Kidney (tissue), 14 donors: ENCODE data around the gene ANKRD63. TPM values are rescaled to one million over a fixed set of nuclear protein-coding genes. Genes with fewer than 3 reads are reported as not detected.
A peak's percentile ranks its signal among the peaks of the same experiment; 100 is the strongest.

Experiments
- DNase-seq, 5 donors: peaks; one replicate each; pipeline ENCODE4 v3.0.0-alpha.2; 2013 to 2020
- FAIRE-seq: peaks from 2 replicates; lab custom pipeline; 2012; peaks lifted over from hg19 to GRCh38; lab: Jason Lieb, UNC
- H3K27ac ChIP-seq, 2 donors: one replicate each; pipeline ENCODE4 v1.7.0; 2013; ENCODE audit warnings: low read depth in 2 of 2, low read length in 2 of 2, inconsistent platforms in 1 of 2
- H3K27me3 ChIP-seq: one replicate; pipeline ENCODE4 v1.7.1; 2013; ENCODE audit warnings: low read length, inconsistent platforms; ENCODE audit not compliant: control insufficient read depth, insufficient read depth
- H3K36me3 ChIP-seq, 3 donors: one replicate each; pipeline versions ENCODE4 v1.7.0 to v1.7.1; 2013; ENCODE audit warnings: low read length in 3 of 3, control low read depth in 1 of 3, inconsistent platforms in 1 of 3; ENCODE audit not compliant: insufficient read depth in 3 of 3, control insufficient read depth in 2 of 3
- H3K4me1 ChIP-seq, 3 donors: one replicate each; pipeline versions ENCODE4 v1.7.0 to v1.7.1; 2013; ENCODE audit warnings: low read length in 3 of 3, inconsistent platforms in 1 of 3, low read depth in 1 of 3; ENCODE audit not compliant: control insufficient read depth in 2 of 3, insufficient read depth in 2 of 3
- H3K4me3 ChIP-seq, 3 donors: one replicate each; pipeline versions ENCODE4 v1.7.0 to v1.8.1; 2013; ENCODE audit warnings: low read length in 3 of 3, control low read depth in 1 of 3, inconsistent platforms in 1 of 3
- H3K9ac ChIP-seq, 3 donors: one replicate each; pipeline versions ENCODE4 v1.7.0 to v1.7.1; 2013; ENCODE audit warnings: low read length in 3 of 3, control low read depth in 1 of 3, inconsistent platforms in 1 of 3
- H3K9me3 ChIP-seq, 3 donors: one replicate each; pipeline versions ENCODE4 v1.7.0 to v1.7.1; 2013; ENCODE audit warnings: low read length in 3 of 3, control low read depth in 1 of 3, inconsistent platforms in 1 of 3; ENCODE audit not compliant: control insufficient read depth in 2 of 3, insufficient read depth in 1 of 3
- CTCF ChIP-seq: IDR thresholded peaks from 3 replicates; pipeline ENCODE4 v1.5.1; 2012; ENCODE audit warnings: mild to moderate bottlenecking, moderate library complexity, borderline replicate concordance; ENCODE audit not compliant: insufficient read depth; ENCODE audit errors: extremely low read depth
- intact Hi-C: fragments of 100-400 bp; cut with DNase I; formaldehyde crosslinking; loops from one replicate; pipeline ENCODE4 v1.11.1; 2022
- polyA plus RNA-seq: library from polyadenylated mRNA; stranded (reverse); fragments of 350-450 nt; fragmentation: Illumina TruSeq; extraction: RNeasy Lipid Tissue Mini Kit (QIAGEN cat#74804); gene quantifications from one replicate; pipeline ENCODE4 v1.2.3, GENCODE V29; 2014; ENCODE audit warnings: low read depth, low replicate concordance; ENCODE audit not compliant: insufficient read depth
- total RNA-seq: library from RNA; stranded (reverse); fragmentation: NEBNext Ultra II Directional; extraction: Animal tissue kit (Norgen Biotek cat#: 25700); gene quantifications from one replicate; pipeline ENCODE4 v1.2.1, GENCODE V29; 2021
- donor health status: control.
- donor health status: control.
- donor health status: control.
- donor health status: control.
- donor health status: control.
- donor health status: DM: yes; HTN: yes; CAD: no.
- donor health status: Normal renal cell carcinoma (clear cell type).

Gene ANKRD63
- total and polyA plus RNA-seq, 2 donors from 2014 or later: not detected

- DNase-seq (no peak), FAIRE-seq (no peak)
- Histone ChIP-seq H3K9ac (no peak overlapping the region), H3K36me3 (no peaks in the 10 kb centered on the region), H3K4me1 (peaks cover 0 to 7% (median 0%) of the 10 kb centered on the region in 3 donors), H3K9me3 (no peaks in the 10 kb centered on the region), H3K27me3 (no peaks in the 10 kb centered on the region), H3K4me3 (no peak overlapping the region), H3K27ac (no peak overlapping the region)
- no peak for TF ChIP-seq CTCF
- intact Hi-C loops: no loop called here
Observed at GRCh38 chr15:40243126-40243810, 39.6 kb downstream of the ANKRD63 start.

- no peak for FAIRE-seq
- Histone ChIP-seq H3K9ac (no peak overlapping the region), H3K4me1 (peaks cover 0 to 7% (median 0%) of the 10 kb centered on the region in 3 donors), H3K4me3 (no peak overlapping the region), H3K27me3 (no peaks in the 10 kb centered on the region), H3K36me3 (no peaks in the 10 kb centered on the region), H3K9me3 (no peaks in the 10 kb centered on the region), H3K27ac (no peak overlapping the region)
- intact Hi-C loops: no loop called here
- no peak for TF ChIP-seq CTCF
- DNase-seq: no peak
Observed at GRCh38 chr15:40242601-40243000, 40.3 kb downstream of the ANKRD63 start.

GRCh38 chr15:40242213-40242599 is 40.7 kb downstream of the ANKRD63 start:
- Histone ChIP-seq H3K27ac (no peak overlapping the region), H3K4me3 (no peak overlapping the region), H3K4me1 (peaks cover 0 to 7% (median 0%) of the 10 kb centered on the region in 3 donors), H3K36me3 (no peaks in the 10 kb centered on the region), H3K27me3 (no peaks in the 10 kb centered on the region), H3K9ac (no peak overlapping the region), H3K9me3 (no peaks in the 10 kb centered on the region)
- DNase-seq (peak in 1 of 5 donors; percentile 61), FAIRE-seq (no peak)
- intact Hi-C loops: no loop called here
- no peak for TF ChIP-seq CTCF
